Posterior cingulate gyrus (tissue), 11 donors: ENCODE measurements around the gene ADAP1.
A peak's percentile ranks its signal among the peaks of the same experiment; 100 is the strongest.
"Not testable (repeated sequence)": the region's sequence is repeated elsewhere in the genome, so short reads cannot be mapped to it uniquely, and the experiment has no call there.

ENCODE experiments used
- DNase-seq, 10 donors: peaks; one replicate each; pipeline versions ENCODE4 v3.0.0 to v3.0.0-alpha.2; 2020 to 2021; ENCODE audit warnings: mixed read lengths in 3 of 10
- intact Hi-C: fragments of 100-400 bp; cut with DNase I; formaldehyde crosslinking; loops from one replicate; pipeline ENCODE4 v1.15.1; 2023

Gene ADAP1

GRCh38 chr7:915291-916218, 38.9 kb downstream of the ADAP1 start:
- DNase-seq, result peak in 3 of 10 donors; percentile 34 to 75 (median 59)
- intact Hi-C loops, result no loop called here

DNA sequence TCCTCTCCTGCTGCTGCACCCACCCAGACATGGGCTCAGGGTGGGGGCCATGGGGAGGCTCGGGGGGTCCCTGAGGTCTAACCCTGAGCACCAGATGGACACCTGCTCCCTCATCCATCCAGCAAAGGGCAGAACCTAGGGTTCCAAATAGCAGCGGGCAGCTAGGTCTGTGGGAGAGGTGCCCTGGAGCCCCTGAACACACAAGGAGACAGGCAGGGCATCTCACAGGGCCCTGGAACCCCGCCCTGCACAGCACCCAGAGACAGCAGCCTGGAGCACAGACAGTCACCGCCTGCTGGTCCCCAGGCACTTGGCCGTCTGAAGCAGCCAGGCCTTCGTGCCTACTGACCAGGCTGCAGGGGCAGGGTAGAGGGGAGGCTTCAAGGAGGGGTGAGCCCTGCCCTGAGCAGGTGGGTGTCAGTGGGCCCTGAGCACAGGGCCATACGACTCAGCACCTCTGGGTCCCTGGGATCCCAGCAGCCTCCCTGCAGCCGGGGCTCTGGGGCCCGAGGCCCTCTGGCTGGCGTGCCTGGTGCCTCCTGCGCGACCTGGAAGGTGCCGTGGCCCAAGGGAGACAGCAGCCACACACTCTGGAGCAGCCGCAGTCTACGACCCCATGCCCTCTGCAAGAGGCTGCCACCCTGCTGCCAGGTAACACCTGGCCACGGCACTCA, 39.8 kb downstream of the ADAP1 start:
- intact Hi-C loops, result no loop called here
- no peak for DNase-seq

DNA sequence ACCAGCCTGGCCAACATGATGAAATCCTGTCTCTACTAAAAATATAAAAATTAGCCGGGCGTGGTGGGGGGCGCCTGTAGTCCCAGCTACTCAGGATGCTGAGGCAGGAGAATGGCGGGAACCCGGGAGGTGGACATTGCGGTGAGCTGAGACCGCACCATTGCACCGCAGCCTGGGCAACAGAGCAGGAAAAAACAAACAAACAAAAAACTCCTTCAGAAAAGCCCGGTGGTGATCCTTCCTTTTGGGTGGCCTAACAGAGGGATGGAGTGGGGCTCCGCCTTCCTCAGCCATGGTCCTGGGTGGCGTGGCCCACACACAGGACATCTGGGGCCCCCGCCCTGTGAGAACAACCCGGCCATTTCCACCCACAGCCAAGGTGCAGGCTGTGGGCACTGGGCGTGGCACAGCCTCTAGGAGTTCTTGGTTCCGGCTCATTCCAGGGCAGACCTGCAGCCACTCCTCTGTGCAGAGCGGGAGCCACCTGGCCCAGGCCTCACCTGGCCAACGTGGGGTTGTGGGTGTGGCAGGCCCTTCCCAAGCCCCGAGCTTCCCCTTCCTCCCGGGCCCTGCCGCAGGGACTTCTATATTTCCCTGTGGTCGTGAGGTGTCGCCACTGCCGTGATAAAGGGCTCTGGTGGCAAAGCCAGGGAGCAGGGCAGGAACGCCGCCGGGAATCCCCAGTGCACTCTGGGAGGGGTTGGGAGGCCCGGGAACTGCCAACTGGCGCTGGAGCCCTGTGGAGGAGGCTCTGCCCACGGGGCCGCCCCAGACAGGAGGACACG, 40.6 kb downstream of the ADAP1 start:
- peak in 7 of 10 donors; percentile 60 to 95 (median 80) for DNase-seq
- intact Hi-C loops, result loop anchor here (2.0 kb wide), 1 partner anchor 41 kb away; the partner anchor contains the start of gene ADAP1

DNA sequence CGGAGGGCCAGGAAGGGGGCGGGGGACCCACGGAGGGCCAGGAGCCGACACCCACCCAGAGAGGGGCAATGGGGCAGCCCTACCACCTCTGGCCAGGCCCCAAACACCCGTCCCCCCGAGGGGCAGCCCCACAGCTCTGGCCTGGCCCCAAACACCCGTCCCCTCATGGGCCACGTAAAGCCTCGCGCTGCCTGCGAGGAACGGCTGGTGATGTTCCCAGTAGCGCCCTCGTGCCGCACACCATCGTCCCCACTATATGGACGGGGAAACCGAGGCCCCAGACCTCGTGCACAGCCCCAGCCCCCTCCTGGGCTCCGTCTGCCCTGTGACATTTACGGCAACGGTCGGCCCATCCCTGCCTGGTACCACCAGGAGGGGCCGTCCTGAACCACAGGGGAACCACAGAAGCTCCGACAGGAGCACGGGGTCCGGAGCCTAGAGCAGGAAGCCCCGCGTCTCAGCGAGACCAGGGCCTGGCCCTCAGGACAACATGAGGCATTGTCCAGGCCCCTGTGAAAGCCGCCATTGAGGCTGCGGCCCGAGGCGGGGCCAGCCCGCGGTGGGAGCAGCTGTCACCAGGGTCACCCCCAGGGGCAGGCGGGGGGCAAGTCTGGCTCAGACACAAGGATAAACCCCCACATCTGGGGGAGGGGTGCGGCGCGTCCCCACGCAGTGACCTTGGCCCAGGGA, 42.5 kb downstream of the ADAP1 start:
- intact Hi-C loops, result loop anchor here (2.0 kb wide), 1 partner anchor 43 kb away; the partner anchor contains the start of gene ADAP1
- DNase-seq, result peak in 8 of 10 donors; percentile 60 to 97 (median 72)

DNA sequence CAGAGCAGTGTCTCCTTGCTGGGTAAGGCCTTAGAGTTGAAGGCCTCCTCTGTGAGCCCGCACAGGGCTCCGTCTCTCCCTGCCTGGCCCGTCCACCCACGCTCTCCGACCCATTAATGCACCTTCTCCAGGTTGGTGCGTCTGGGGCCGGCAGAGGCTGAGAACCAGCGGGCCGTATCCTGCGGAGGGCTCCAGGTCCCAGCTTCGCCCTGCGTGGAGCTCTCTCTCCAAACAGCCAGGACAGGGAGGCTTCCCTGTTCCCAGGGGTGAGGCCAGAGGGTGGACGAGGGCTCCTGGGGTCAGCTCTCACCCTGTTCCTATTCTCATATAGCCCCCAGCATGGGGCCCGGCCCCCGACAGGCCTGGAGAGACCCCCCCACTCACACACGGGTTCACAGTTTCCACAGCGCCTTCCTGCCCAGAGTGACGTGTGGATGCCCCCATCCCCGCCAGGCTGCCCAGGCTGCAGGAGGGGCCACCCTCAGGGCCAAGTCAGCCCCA, 43.5 kb downstream of the ADAP1 start:
- intact Hi-C loops, result no loop called here
- no peak for DNase-seq

- intact Hi-C loops, result no loop called here
- DNase-seq, result no peak
Observed at GRCh38 chr7:910441-910861, 44.0 kb downstream of the ADAP1 start.

DNA sequence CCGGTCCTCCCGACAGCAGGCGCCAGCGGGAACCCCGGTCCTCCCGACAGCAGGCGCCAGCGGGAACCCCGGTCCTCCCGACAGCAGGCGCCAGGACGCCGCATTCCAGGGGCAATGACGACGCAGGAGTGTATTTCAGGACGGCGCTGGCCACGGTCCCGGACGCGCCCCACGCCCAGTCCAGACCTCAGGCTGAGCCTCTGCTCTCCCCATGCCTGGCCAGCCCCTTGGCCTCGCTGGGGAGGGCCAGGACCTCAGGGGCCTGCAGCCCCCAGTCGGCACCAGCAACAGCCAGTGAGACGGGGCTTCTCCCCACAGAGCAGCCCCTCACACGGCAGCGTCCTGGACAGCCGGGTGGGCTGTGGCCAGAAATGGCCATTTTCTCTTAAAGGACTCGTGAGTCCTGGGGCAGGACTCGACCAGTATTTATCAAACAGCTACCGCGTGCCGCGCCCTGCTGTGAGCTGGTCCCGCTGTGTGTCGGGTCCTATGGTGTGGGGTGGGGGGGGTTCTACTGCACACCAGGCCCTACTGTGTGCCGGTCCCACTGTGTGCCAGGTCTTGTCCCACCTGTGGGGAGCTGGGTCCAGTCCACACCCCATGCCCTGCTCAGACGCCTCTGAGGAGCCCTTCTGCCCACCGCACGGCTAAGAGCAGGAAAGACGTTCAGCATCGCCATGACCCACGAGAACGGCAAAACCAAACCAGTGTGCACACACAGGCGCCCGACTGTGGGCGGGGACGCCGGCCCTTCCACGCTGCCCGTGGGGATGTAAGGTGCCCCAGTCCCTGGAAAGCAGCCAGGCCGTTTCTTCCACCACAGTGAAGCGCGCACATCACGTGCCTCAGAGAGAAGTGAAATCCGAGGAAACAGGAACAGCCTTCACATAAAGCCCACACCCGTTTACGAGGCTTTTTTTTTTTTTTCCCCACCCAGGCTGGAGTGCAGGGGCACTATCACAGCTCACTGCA, 44.8 kb downstream of the ADAP1 start:
- DNase-seq, result peak in 4 of 10 donors; percentile 49 to 67 (median 52)
- intact Hi-C loops, result no loop called here

DNA sequence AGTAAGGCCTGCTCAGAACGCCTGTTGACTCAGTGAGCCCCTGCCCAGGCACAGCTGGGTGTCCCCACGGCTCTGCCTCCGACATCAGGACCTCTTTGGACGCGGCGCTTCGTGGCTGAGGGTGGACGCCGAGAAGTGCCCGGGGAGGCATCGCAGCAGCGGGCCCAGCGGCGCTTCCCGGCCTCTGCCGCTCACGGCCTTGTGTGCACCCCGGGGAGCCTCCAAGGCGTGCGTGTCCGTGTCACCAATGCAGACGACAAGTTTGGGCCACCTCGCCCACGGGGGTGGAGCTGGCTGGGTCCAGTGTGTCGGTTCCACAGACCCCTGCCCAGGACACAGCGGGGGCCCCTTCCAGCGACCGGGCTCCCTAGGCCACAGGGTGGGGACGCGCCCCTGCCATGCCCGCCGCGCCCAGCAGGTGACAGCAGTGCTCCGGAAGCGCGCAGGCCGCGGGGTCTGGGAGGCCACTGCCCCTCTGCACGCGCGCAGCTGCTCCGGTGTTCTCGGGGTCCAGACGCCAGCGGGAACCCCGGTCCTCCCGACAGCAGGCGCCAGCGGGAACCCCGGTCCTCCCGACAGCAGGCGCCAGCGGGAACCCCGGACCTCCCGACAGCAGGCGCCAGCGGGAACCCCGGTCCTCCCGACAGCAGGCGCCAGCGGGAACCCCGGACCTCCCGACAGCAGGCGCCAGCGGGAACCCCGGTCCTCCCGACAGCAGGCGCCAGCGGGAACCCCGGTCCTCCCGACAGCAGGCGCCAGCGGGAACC, 45.7 kb downstream of the ADAP1 start:
- peak in 5 of 10 donors; percentile 56 to 95 (median 71) for DNase-seq
- intact Hi-C loops, result not testable (repeated sequence)

DNA sequence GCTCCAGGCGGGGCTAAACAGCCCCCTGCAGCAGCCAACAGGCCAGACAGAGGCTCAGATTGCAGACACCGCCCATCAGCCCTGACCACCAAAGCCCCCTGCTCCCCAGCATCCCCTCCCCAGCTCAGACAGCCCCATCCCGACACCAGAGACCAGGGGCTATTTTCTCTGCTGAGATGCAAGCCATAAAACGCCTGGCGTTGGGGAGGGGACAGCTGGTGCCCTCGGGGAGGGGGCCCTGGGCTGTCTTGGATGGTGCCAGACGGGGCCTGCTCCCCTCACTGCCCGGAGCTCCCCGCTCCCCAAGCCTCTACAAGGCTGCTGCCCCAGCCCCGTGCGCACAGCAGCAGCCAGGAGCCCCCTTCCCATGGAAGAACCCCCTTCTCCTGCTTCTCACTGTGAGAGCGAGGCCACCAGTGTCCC, 46.3 kb downstream of the ADAP1 start:
- DNase-seq, result no peak
- intact Hi-C loops, result no loop called here

- intact Hi-C loops, result no loop called here
- DNase-seq, result peak in 1 of 10 donors; percentile 43
Observed at GRCh38 chr7:907158-907980, 47.1 kb downstream of the ADAP1 start.

DNA sequence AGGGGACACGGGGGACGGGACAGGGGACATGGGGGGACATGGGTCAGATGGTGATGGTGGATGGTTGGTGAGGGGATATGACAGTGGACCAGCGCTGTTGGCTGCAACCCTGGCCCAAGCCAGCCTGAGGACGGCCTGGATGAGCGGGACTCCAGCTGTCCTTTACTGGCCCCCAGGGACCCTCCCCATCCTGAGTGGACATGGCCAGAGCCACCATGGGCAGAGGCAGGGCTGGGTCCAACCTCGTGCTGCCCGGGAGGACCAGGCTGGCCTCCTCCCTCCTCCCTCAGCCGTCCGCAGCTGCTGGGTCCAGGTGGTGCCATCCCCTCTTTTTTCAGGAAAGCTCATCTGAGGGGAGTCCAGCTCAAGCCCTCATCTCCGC, 47.7 kb downstream of the ADAP1 start:
- intact Hi-C loops, result no loop called here
- no peak for DNase-seq

DNA sequence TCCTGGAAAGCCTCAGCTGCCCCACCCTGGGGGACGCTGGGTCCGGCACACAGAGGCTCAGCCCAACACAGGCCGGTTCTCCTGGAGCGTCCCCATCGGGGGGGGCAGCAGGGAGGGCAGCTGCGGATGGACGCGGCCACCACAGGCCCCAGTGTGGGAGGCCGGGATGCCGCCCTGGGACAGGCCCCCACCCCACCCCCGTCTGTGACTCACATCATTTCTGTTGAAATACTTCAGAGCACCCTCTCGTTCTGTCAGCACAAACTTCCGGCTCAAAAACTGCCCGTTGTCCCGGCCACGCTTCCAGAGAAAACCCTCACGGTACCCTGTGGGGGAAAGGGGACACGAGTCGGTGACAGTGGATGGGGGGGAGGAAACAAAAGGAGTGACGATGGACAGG, 49.6 kb downstream of the ADAP1 start:
- no peak for DNase-seq
- intact Hi-C loops, result no loop called here

- no peak for DNase-seq
- intact Hi-C loops, result no loop called here
Observed at GRCh38 chr7:903921-904755, 50.3 kb downstream of the ADAP1 start.

- DNase-seq, result no peak
- intact Hi-C loops, result no loop called here
Observed at GRCh38 chr7:902996-903395, 51.5 kb downstream of the ADAP1 start.

GRCh38 chr7:901388-902154, 52.9 kb downstream of the ADAP1 start:
- intact Hi-C loops, result no loop called here

DNA sequence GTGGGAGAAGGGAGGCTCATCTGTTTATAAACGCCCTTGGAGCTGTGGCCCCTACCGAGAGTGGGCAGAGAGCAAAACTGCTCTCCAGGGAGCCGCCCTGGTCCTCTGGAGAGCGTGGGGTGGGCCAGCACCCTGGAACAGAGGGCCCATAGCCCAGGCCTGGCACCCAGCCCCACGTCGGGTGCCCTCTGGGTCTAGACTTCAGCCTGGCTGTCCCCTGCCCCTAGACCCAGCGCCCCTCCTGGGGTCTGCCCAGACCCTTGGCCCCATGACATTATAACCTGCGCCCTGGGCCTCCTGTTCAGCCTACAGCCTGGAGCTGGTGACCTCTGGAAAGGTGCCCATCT, 53.5 kb downstream of the ADAP1 start:
- DNase-seq, result no peak
- intact Hi-C loops, result no loop called here

More at GRCh38 chr7:901388-902154, 52.9 kb downstream of the ADAP1 start:
- DNase-seq, result peak in 4 of 10 donors; percentile 45 to 95 (median 58)
